Measurements from ENCODE around the gene MGST1. TPM values are rescaled to one million over a fixed set of nuclear protein-coding genes. Genes with fewer than 3 reads are reported as not detected.

The MGST1 gene, protein sequence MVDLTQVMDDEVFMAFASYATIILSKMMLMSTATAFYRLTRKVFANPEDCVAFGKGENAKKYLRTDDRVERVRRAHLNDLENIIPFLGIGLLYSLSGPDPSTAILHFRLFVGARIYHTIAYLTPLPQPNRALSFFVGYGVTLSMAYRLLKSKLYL
- 100 to 1,000 TPM; 120 to 132 TPM for total RNA-seq

DNA sequence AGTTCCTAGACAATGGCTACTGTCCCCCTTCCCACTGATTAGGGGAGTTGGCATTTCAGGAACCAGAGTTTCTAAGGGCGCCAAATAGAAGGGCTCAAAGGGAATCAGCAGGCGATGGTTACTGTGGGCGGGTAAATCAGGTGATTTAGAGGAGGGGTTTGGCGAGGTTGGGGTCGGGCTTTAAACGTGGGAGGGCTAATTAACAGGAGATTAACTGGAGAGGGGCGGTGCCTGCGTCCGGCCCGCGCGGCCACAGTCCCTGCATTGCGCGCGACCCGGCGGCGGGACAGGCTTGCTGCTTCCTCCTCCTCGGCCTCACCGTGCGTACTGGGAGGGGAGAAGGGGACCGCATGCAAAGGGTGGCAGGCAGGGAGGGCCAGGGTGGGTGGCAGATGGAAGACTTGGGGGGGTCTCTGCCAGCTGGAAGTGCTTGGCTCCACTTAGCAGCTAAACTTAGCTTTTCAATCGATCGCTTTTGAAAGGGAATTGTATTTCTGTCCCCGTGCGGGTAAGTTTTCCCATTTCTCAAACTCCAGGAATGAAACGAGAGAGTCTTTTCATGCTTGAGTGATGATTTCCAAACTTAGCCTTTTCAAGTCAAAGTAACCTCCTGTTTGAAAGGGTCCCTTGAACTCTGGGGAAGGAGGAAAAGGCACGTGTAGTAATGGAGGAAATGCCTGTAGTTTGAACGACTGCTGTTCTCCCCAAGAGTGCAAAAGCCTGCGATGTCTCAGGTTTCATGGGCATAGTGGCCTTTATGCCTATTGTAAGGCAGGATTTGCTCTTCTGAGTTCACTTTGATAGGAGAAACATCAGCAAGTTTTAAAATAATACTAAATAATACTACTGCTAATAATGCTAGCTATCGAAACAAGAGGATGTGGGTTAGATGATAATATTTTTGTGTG, at the start of gene MGST1:
MGST1 (plus strand) TSS at position 255 of the 908 bp plus-strand sequence. CDS start 6,608 bp downstream, outside the sequence.
- DNase-seq (peak; percentile 80 to 90 (median 82)), ATAC-seq (peak; percentile 87)
- WGBS, 2 donors, result 4 to 5% methylated on average over 31 of the region's 31 CpGs
- no peaks in the 10 kb centered on the region for H3K9me3 ChIP-seq
- H3K4me3 ChIP-seq, result peak within 1 kb of the TSS in 1 of 2 donors; percentile 18
- H3K27me3 ChIP-seq, result no peaks in the 10 kb centered on the region
- H3K36me3 ChIP-seq (replicated peaks in 1 of 2; ENCODE audit: insufficient read depth in 1 of 2, low read depth in 2 of 2), result no peaks in the 10 kb centered on the region
- H3K4me1 ChIP-seq, result peaks cover 35% of the 10 kb centered on the region
- no peak for TF ChIP-seq CTCF (IDR thresholded peaks at IDR 0.05)
- TF ChIP-seq POLR2A (IDR thresholded peaks at IDR 0.05), result peak; percentile 76 to 88 (median 87)
- intact Hi-C loops (cut with DNase I), result no loop called here
- H3K27ac ChIP-seq, result peak within 1 kb of the TSS; percentile 70 to 84 (median 80)

- TF ChIP-seq POLR2A (IDR thresholded peaks at IDR 0.05), result no peak
- TF ChIP-seq CTCF (IDR thresholded peaks at IDR 0.05), result no peak
- Histone ChIP-seq H3K27me3 (no peaks in the 10 kb centered on the region), H3K27ac (no peak overlapping the region), H3K36me3 (replicated peaks in 1 of 2; ENCODE audit: insufficient read depth in 1 of 2, low read depth in 2 of 2) (no peaks in the 10 kb centered on the region), H3K9me3 (no peaks in the 10 kb centered on the region), H3K4me3 (no peak overlapping the region), H3K4me1 (no peaks in the 10 kb centered on the region)
- no peak for ATAC-seq
- peak in 1 of 4 donors; percentile 5 for DNase-seq
- intact Hi-C loops (cut with DNase I), result no loop called here
- 55 to 59% methylated on average over 2 of the region's 2 CpGs for WGBS, 2 donors
These were observed 48.0 kb upstream of the MGST1 start for GRCh38 chr12:16299403-16299802.

GRCh38 chr12:16300122-16300521, 47.3 kb upstream of the MGST1 start:
- Histone ChIP-seq H3K36me3 (replicated peaks in 1 of 2; ENCODE audit: insufficient read depth in 1 of 2, low read depth in 2 of 2) (no peaks in the 10 kb centered on the region), H3K27me3 (no peaks in the 10 kb centered on the region), H3K9me3 (no peaks in the 10 kb centered on the region), H3K4me1 (no peaks in the 10 kb centered on the region), H3K4me3 (no peak overlapping the region), H3K27ac (no peak overlapping the region)
- ATAC-seq, result no peak
- no peak for DNase-seq
- intact Hi-C loops (cut with DNase I), result no loop called here
- TF ChIP-seq CTCF (IDR thresholded peaks at IDR 0.05) (no peak), POLR2A (IDR thresholded peaks at IDR 0.05) (no peak)
- WGBS, 2 donors, result 25 to 31% methylated on average over 1 of the region's 1 CpG

DNA sequence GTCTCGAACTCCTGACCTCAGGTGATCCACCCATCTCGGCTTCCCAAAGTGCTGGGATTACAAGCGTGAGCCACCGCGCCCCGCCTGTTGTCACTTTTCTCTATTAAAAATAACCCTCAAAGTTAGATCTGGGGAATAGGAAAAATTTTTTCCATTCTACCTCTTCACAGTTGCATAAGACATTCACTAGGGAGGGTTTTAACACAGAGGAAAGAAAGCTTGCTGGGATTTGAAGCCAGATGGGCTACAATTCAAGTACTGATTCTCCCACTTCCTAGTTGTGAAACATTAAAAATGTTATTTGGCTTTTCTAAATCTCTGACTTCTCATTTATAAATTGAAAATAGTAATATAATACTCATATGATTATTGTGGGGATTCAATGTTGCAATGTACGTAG, 46.7 kb upstream of the MGST1 start:
- Histone ChIP-seq H3K4me1 (no peaks in the 10 kb centered on the region), H3K27ac (no peak overlapping the region), H3K36me3 (replicated peaks in 1 of 2; ENCODE audit: insufficient read depth in 1 of 2, low read depth in 2 of 2) (no peaks in the 10 kb centered on the region), H3K9me3 (no peaks in the 10 kb centered on the region), H3K27me3 (no peaks in the 10 kb centered on the region), H3K4me3 (no peak overlapping the region)
- intact Hi-C loops (cut with DNase I), result no loop called here
- TF ChIP-seq CTCF (IDR thresholded peaks at IDR 0.05) (no peak), POLR2A (IDR thresholded peaks at IDR 0.05) (no peak)
- 92 to 93% methylated on average over 7 of the region's 7 CpGs for WGBS, 2 donors
- no peak for ATAC-seq
- no peak for DNase-seq

Measured in body of pancreas (tissue), 4 donors.